KOPT-K1 (cell line): Measurements from ENCODE around the gene SOWAHA.

Source experiments
- H3K27ac ChIP-seq: fragments of 200-600 bp; sonication (generic); 2 replicates; pipeline ENCODE4 v1.5.1; 2016; ENCODE audit warnings: antibody characterized with exemption, mild to moderate bottlenecking, low read depth, low read length; ENCODE audit not compliant: poor library complexity, severe bottlenecking
- H3K36me3 ChIP-seq: fragments of 200-600 bp; sonication (generic); 2 replicates; pipeline ENCODE4 v1.5.1; 2017; ENCODE audit warnings: antibody characterized with exemption, mild to moderate bottlenecking, low read length, moderate library complexity; ENCODE audit not compliant: insufficient read depth
- H3K9me3 ChIP-seq: fragments of 200-600 bp; sonication (generic); 2 replicates; pipeline ENCODE4 v1.5.1; 2017; ENCODE audit warnings: antibody characterized with exemption, low read length, mild to moderate bottlenecking; ENCODE audit not compliant: insufficient read depth, poor library complexity, severe bottlenecking

Gene SOWAHA

DNA sequence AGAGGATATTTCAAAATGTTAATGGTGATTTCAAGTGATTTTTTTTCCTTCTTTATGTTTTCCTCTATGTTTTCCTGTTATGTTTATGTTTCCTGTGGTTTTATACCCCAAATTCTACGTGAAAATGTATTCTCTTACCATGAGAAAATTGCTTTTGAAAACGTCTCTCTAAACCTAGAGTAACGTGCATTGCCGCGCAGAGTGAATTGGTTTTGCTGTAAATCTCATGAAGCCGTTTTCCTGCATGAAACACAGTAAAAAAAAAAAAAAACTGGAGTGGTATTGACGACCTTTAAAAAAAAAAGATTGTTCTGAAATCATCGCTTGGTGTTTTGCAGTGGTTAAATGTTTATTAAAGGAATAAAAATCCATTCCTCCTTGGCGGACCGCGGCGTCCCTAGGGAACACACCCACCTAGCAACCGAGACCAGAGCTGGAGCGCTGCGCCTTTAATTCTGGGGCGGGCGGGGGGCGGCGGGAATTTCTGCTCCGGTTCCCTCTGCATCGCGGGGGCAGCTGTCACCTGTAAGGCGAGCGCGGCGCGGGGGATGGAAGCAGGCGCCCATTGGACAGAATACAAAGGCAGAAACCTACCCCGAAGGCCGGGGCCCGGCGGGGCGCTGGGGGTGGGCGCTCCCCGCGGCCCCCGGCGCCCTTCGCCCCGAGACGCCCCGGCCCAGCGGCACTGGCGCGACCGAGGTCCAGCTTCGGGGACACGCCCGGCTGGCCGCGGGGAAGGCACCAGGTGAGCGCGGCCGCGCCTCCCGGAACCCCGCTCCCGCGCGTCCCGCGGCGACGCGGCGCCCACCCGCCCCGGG lies at the start of gene SOWAHA:
Gene SOWAHA, plus strand, starts transcription at position 522 of the 818 bp plus-strand sequence. CDS start 320 bp downstream, outside the sequence.
- Histone ChIP-seq H3K9me3 (no peaks in the 10 kb centered on the region), H3K27ac (no peak within 1 kb of the TSS), H3K36me3 (no peaks in the 10 kb centered on the region)

DNA sequence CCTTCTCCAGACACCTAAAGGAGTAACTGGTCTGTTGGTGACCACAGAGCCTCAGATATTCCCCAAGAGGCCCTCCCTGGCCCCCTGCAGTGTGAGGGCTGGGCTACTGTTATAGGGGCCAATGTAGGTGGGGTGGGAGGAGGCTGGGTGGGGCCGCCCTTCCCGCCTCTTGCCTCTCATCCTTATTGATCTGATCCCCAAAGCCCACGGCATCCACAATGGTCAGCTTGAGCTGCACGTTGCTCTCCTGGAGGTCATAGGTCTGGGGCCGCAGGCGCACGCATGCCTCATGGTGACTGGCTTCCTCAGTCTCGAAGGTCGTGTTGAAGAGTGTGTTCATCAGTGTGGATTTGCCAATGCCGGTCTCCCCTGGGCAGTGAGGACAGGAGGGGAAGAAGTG lies 49.1 kb upstream of the SOWAHA start:
- H3K36me3 ChIP-seq, result peaks cover 63% of the 10 kb centered on the region
- no peak overlapping the region for H3K27ac ChIP-seq
- no peaks in the 10 kb centered on the region for H3K9me3 ChIP-seq

DNA sequence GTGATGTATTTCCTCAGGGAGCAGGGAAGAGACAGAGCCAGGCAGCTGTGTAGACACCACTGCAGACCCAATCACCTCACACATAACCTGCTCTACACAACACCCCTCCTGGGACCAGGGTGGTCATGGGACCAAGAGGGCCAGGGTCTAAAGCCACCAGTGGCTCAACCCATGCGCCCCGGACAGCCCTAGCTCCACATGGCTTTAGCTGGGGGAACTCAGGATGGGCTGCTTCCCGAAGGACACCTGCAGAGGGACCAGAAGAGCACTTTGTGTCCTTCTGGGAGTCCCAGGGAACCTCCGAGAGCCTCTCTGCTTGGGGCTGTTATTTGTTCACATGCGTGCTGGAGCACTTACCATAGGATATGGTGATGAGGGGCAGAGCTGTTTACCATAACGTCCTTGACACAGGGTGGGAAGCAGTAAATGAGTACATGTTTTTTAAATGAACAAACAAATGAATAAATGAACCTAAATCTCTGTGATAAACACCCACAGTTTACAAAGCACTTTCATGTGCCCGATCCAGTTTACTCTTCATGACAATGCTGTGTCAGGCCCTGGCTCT lies 48.3 kb upstream of the SOWAHA start:
- H3K36me3 ChIP-seq, result peaks cover 56% of the 10 kb centered on the region
- H3K27ac ChIP-seq, result no peak overlapping the region

DNA sequence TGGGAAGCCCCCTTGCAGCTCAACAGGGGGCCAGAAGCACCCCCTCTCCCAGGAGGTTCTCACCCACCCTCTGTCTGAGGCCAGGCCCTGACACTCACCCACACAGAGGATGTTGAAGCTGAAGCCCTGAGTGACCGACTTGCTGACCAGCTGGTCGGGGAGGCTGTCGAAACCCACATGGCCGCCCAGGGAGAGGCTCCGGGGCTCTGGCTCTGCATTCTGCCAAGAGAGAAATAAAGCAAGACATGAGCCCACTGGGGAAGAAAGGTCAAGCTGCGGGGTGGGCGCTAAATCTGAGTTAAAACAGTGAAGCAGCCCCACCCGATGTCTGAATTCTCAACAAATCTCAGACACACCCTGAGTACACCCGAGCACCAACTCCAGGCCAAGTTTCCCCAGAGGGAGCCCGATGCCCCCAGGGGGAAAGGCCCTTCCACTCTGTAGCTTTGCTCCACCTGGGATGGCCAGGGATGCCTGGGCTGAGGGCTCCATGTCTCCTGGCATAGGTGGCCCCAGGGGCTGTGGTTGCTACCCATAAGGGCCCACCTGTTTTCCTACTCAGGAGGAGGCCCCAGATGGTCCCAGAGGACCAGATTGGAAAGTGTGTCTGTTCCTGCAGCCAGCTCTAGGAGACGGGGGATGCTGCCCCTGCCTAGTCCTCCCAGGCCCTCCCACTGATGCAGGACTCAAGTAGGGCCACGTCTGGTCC lies 47.6 kb upstream of the SOWAHA start:
- Histone ChIP-seq H3K36me3 (peaks cover 49% of the 10 kb centered on the region), H3K9me3 (no peaks in the 10 kb centered on the region), H3K27ac (no peak overlapping the region)

More for the DNA sequence above, 48.3 kb upstream of the SOWAHA start:
- H3K9me3 ChIP-seq, result no peaks in the 10 kb centered on the region

DNA sequence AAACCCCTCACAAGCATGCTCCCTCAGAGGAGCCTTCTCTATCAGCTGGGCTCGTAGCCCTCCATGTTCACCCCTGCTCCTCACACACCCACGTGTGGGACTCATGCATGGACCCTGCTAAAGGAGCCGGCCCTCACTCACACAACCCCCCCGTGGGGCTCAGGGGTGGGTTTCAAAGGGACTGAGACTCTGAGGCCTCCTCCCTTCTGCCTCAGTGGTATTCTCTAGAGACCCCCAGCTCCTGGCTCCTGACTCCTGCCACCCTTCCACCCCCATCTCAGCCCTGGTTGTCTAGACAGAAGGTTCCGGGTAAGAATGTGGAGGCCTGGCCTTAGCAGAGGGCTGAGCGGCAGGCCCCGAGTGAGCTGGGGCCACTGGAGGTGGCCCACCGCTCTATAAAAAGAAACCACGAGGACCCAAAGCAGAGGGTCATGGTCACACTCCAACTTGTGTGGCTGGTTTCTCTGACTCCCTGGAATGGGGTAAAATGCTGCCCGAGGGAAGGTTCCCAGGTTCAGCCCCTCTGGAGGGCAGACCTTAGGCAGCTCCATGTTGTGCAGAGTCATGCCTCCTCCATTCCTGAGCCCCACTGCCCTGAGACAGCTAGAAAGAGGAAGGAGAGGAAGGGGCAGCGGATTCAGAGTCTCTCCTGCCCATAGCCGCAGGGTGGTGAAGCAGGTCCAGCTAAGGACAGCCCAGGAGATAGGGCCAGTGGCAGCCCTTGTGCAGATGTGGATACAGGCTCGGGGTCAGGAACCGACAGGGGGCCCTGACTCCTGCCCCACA lies 46.9 kb upstream of the SOWAHA start:
- no peak overlapping the region for H3K27ac ChIP-seq
- H3K36me3 ChIP-seq, result peaks cover 42% of the 10 kb centered on the region
- H3K9me3 ChIP-seq, result no peaks in the 10 kb centered on the region

DNA sequence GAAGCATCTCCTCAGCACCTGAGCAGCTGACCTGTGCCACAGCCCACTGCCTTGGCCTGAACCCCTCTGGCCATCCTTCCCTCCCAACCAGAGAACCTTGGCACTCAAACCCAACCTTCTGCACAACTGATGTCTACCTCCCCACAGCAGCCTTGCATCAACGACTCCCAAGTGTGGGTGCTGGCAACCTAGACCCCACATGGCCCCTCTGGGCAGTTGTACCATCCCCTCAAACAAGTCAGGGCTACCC lies 46.4 kb upstream of the SOWAHA start:
- Histone ChIP-seq H3K27ac (no peak overlapping the region), H3K9me3 (no peaks in the 10 kb centered on the region), H3K36me3 (peaks cover 37% of the 10 kb centered on the region)

DNA sequence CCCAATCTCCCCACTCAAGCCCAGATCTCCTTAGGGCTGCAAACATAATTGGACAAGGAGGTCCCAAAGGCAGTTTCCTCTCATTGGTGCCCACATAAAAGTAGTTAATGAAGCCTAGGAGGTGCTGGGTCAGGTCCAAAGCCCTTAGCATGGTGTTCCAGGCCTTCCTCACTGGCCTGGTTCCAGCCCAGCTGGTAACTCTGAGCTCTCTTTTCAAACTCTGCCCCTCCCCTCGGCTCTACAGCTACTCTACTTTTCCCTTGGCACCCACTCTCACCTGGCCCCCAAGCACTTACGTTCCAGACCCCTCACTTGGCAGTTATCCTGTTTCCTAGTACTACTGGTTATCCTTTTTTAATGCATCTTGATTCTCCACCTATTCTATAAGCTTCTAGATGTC lies 46.0 kb upstream of the SOWAHA start:
- Histone ChIP-seq H3K36me3 (peaks cover 32% of the 10 kb centered on the region), H3K9me3 (no peaks in the 10 kb centered on the region), H3K27ac (no peak overlapping the region)

DNA sequence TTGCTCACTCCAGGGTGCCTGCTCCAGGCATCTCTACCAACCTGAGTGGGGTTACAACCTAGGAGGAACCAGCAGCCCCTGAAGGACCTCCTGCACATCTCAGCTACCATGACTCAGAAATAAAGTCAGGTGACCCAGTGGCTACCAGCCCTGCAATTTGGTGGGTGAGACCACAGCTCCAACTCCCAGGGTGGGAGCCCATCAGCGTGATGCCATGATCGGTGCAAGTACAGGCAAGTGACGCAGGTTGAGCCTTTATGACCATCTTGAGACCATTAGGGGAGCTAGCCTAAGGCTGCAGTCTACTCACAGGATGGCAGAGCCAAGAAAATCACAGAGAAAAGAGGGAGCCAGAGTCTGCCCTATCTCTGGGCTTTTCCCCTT lies 44.6 kb upstream of the SOWAHA start:
- no peak overlapping the region for H3K27ac ChIP-seq
- no peaks in the 10 kb centered on the region for H3K9me3 ChIP-seq
- peaks cover 19% of the 10 kb centered on the region; the same call in 1 of the 2 replicates for H3K36me3 ChIP-seq

DNA sequence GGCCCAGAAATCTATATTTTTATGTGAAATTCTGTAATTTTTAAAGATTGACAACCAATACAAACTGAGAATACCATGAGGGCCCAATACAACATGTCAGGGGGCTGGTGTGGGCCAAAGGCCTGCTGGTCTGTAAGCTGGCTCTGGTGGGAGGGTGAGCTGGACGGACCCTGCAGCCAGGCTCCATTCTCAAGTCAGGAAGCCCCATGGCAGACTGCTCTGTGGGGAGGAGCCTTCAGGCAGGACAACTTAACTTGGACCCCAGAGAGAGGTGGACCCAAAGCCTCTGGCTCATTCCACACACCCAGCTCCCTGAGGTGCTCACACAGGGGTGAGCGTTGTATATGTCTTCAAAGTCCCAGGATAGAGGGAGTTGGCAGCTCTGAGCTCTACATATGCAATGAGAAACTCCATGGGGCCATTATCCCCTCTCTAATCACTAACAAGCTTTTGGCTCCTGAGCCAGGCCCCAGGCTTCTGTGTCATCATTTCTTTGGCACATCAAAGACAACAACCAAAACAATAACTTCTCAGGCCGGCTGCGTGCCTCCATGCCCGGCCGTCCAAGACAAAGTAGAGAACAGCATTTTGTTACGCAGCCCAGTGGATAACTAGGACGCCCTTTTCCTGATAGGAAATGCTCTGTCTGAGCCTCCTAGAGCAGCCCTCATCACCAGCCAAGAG lies 42.5 kb upstream of the SOWAHA start:
- Histone ChIP-seq H3K27ac (no peak overlapping the region), H3K9me3 (no peaks in the 10 kb centered on the region), H3K36me3 (no peaks in the 10 kb centered on the region)

DNA sequence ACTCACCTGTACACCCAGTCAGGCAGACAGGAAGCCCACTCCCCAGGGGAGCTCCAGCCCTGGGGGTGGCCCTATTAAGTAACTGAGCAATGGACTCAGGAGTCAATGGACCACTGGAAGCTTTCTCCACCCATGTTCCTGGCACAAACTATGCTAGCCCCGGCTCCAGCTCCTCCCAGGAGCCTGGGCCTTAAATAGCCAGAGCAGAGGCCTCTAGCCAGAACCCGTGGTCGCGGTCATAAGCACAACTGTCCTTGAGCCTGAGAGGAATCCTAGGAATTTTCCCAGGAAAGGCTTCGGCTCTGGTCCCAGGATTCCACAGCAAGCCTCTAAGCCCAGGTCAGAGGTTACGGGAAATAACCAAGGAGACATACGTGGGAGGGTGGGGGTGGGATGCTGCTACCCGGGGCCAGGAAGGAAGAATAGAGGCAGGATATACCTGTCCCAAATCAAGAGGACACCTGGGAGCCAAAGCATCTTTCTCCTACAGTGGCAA lies 41.6 kb upstream of the SOWAHA start:
- H3K27ac ChIP-seq, result no peak overlapping the region

DNA sequence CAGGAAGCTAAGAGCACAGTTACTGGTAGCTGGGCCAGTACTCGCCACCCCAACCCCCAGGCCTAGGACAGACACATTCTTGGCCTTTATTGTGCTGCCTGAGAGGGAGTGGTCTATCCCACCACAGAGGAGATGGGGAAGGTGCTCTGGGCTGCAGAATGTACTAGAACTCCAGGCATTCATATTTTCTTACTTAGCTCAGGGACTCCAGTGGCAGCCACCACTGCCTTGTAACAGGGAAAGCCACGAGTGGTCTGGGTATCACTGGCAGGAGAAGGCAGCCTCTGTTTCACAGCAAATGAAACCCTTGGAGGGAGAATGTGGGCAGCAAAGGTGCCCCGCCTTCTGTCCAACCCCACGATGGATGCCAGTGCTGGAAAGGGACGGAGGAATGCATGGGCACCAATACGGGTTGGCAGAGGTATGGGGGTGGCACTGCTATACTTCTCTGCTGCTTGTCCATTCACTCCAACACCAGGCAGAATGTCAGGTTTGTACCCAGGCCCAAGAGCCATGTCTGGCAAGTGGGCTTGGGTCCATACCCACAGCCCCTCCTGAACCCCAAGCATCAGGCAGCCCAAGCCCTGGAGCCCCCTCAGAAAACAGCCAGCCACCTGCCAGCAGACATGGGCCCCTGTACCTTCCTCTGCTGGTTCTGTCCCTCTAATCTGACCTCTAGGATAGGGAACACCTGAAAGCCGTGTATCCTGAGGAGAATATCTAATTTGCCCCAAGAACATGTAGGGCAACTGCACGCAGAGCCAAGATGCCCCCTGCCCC lies 40.6 kb upstream of the SOWAHA start:
- H3K9me3 ChIP-seq, result no peaks in the 10 kb centered on the region
- H3K27ac ChIP-seq, result no peak overlapping the region
- H3K36me3 ChIP-seq, result no peaks in the 10 kb centered on the region

More for the DNA sequence above, 41.6 kb upstream of the SOWAHA start:
- Histone ChIP-seq H3K36me3 (no peaks in the 10 kb centered on the region), H3K9me3 (no peaks in the 10 kb centered on the region)

DNA sequence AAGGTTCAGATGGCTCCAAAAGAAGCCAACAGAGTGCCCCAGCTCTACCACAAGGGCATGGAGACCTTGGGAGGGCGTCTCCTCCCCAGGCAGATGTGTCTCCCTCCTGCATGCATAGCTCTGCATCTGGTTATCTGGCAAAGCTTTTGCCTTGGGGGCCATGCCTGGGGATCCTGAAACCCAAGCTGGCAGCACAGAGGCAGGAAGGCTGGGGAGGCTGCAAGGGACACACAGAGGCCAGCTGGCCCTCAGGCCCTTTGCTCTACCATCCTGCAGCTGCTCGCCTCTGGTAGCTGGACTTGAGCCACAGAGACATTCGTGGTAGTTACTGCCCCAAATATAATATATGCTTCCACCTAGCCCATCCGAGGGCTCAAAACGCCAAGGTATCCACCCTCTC lies 40.0 kb upstream of the SOWAHA start:
- Histone ChIP-seq H3K27ac (no peak overlapping the region), H3K36me3 (no peaks in the 10 kb centered on the region), H3K9me3 (no peaks in the 10 kb centered on the region)

DNA sequence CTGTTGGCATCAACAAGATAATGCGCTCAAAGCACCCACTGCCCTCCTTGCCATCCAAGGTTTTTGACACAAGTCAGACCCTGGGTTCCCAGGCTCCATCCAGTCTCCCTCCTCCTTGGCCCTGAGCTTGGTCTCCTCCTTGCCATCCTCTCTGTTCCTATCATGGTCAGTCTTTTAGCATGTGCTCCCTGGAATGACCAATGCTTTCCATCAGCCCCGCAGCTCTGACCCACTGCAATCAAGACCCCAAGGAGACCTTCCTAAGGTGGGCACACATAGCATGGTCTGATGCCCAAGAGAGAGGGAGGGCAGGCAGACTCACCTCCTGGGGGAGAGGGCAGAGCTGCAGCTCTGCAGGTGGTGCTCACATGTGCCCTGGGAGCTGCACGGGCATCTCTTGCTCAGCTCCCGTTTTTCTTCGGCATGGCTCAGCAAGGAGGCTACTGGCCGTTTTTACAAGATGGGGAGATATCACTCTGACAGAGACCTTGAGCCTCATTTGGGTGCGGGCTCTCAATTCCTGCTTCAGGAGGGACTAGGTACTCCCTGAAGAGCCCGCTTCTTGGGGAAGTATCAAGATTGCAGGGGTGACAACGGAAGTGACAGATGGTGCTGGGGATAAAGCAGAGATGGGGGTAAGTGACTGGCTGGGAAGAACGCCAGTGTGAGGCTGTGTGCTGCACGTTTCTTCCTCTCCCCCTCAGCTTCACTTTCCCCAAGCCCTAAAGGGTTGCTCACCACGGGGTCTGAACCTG lies 39.3 kb upstream of the SOWAHA start:
- Histone ChIP-seq H3K36me3 (no peaks in the 10 kb centered on the region), H3K9me3 (no peaks in the 10 kb centered on the region), H3K27ac (peak overlapping the region; percentile 41)
